Measurements from ENCODE around the gene ABCF1. TPM values are rescaled to one million over a fixed set of nuclear protein-coding genes. Genes with fewer than 3 reads are reported as not detected.

The ABCF1 gene
- total and polyA plus RNA-seq, 9 of the 15 experiments (the other 6 are each of a cell fraction or from before 2014, with no cell fraction given), result 41.6 to 193 (median 102) TPM

DNA sequence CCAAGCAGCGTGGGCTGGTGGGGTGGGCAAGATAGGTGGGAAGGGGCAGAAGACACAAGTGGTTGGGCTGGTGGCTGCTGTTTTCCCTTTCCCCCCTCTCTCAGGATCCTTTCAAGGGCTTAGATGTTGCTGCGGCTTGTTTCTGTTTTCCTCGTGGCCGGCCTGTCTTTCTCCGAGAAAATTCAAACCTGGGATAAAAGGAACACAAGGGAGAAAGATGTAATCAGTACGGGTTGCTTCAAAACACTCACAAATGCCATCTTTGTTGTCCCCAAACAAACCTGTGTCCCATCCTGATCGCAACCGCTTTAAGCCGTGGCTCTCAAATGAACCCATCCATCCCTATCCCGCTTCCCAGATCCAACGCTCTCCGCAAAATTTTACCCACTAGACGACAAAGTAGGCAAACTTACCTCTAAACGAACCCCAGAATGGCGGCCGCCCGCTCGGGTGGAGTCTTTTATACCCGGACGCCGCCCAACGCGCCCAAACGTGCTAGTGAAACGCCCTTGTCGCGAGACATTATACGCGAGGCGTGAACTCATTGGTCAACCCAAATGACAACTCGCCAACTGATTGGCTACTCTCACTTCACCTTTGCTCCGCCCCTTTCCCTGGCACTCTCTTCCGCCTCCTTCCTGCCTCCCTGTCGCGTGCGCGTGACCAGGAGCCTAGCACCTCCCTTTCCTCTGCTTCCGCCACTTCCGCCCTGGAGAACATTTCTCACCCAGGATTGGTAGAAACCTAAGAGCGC is 45.7 kb downstream of the ABCF1 start, which contains the start of gene PPP1R10 (continued):
- TF ChIP-seq, protein P1, sequence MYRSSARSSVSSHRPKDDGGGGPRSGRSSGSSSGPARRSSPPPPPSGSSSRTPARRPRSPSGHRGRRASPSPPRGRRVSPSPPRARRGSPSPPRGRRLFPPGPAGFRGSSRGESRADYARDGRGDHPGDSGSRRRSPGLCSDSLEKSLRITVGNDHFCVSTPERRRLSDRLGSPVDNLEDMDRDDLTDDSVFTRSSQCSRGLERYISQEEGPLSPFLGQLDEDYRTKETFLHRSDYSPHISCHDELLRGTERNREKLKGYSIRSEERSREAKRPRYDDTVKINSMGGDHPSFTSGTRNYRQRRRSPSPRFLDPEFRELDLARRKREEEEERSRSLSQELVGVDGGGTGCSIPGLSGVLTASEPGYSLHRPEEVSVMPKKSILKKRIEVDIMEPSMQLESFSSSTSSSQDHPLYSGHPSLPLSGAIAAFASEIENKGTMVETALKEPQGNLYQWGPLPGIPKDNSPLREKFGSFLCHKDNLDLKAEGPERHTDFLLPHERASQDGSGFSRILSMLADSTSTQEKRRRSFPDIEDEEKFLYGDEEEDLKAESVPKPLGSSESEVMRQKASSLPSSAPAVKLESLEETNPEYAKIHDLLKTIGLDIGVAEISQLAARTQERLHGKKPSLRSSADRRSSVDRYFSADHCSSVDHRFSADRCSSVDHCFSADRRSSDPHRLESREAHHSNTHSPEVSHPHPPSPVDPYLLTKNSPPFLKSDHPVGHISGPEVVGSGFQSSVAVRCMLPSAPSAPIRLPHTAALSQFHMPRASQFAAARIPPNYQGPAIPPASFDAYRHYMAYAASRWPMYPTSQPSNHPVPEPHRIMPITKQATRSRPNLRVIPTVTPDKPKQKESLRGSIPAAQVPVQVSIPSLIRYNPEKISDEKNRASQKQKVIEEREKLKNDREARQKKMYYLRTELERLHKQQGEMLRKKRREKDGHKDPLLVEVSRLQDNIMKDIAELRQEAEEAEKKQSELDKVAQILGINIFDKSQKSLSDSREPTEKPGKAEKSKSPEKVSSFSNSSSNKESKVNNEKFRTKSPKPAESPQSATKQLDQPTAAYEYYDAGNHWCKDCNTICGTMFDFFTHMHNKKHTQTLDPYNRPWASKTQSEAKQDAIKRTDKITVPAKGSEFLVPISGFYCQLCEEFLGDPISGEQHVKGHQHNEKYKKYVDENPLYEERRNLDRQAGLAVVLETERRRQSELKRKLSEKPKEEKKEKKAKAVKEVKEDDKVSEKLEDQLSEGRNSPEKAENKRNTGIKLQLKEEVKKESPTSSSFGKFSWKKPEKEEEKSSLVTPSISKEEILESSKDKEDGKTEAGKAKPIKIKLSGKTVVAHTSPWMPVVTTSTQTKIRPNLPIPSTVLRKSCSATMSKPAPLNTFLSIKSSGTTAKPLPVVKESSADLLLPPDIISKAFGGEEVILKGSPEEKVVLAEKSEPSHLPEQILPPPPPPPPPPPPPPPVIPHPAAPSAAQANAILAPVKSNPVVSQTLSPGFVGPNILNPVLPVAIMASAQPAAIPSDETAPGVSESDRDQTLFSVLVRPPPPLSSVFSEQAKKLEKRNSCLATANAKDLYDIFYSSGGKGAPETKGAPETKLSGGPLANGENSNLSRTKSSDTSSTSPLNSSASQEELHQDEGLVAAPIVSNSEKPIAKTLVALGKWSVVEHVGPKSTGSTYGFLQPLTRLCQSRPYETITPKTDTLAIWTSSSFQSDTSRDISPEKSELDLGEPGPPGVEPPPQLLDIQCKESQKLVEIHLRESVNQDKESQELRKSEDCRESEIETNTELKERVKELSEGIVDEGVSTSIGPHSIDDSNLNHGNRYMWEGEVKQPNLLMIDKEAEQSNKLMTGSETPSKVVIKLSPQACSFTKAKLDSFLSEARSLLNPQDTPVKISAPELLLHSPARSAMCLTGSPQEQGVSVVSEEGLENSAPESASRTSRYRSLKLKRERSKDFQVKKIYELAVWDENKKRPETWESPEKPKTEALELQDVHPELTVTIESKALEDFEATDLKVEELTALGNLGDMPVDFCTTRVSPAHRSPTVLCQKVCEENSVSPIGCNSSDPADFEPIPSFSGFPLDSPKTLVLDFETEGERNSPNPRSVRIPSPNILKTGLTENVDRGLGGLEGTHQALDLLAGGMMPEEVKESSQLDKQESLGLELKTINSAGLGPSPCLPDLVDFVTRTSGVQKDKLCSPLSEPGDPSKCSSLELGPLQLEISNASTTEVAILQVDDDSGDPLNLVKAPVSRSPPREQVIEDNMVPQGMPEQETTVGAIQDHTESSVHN (IDR thresholded peaks at IDR 0.05; ENCODE audit: borderline replicate concordance in 1 of 2, low read depth in 1 of 2), result peak in 1 of 2 experiments; percentile 76; a peak in 2 of 4 replicates
- TF ChIP-seq ZNF217 (CRISPR knock-in tag; IDR thresholded peaks at IDR 0.05) (no peak), KLF1 (tag; IDR thresholded peaks at IDR 0.05) (peak; percentile 100), MCM2 (IDR thresholded peaks at IDR 0.05; ENCODE audit: low read depth) (no peak), ZNF707 (CRISPR knock-in tag; conservative IDR thresholded peaks at IDR 0.05) (peak; percentile 64; the same call in 1 of the 2 replicates), BRF1 (IDR thresholded peaks at IDR 0.05; ENCODE audit: borderline replicate concordance, extremely low read depth, insufficient read length) (no peak), ZZZ3 (IDR thresholded peaks at IDR 0.05) (no peak), KDM1A (IDR thresholded peaks at IDR 0.05) (no peak), SMAD4 (CRISPR knock-in tag; conservative IDR thresholded peaks at IDR 0.05) (peak; percentile 61), KAT8 (IDR thresholded peaks at IDR 0.05; ENCODE audit: low read depth) (peak; percentile 41; the same call in 1 of the 2 replicates), KDM5B (IDR thresholded peaks at IDR 0.05; ENCODE audit: insufficient replicate concordance, low read depth, low read length) (peak; percentile 99), SP1 (CRISPR knock-in tag; IDR thresholded peaks at IDR 0.05) (peak; percentile 94), SIN3A (IDR thresholded peaks at IDR 0.05; ENCODE audit: borderline replicate concordance in 2 of 2, control insufficient read depth in 1 of 2, low read depth in 2 of 2, low read length in 2 of 2) (peak; percentile 92 to 93; a peak in 3 of 4 replicates)
- TF ChIP-seq, protein P2, sequence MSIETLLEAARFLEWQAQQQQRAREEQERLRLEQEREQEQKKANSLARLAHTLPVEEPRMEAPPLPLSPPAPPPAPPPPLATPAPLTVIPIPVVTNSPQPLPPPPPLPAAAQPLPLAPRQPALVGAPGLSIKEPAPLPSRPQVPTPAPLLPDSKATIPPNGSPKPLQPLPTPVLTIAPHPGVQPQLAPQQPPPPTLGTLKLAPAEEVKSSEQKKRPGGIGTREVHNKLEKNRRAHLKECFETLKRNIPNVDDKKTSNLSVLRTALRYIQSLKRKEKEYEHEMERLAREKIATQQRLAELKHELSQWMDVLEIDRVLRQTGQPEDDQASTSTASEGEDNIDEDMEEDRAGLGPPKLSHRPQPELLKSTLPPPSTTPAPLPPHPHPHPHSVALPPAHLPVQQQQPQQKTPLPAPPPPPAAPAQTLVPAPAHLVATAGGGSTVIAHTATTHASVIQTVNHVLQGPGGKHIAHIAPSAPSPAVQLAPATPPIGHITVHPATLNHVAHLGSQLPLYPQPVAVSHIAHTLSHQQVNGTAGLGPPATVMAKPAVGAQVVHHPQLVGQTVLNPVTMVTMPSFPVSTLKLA (conservative IDR thresholded peaks at IDR 0.05), result peak in 1 of 2 experiments; percentile 88; a peak in 3 of 4 replicates
- TF ChIP-seq, protein P3, sequence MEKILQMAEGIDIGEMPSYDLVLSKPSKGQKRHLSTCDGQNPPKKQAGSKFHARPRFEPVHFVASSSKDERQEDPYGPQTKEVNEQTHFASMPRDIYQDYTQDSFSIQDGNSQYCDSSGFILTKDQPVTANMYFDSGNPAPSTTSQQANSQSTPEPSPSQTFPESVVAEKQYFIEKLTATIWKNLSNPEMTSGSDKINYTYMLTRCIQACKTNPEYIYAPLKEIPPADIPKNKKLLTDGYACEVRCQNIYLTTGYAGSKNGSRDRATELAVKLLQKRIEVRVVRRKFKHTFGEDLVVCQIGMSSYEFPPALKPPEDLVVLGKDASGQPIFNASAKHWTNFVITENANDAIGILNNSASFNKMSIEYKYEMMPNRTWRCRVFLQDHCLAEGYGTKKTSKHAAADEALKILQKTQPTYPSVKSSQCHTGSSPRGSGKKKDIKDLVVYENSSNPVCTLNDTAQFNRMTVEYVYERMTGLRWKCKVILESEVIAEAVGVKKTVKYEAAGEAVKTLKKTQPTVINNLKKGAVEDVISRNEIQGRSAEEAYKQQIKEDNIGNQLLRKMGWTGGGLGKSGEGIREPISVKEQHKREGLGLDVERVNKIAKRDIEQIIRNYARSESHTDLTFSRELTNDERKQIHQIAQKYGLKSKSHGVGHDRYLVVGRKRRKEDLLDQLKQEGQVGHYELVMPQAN (IDR thresholded peaks at IDR 0.05; ENCODE audit: borderline replicate concordance), result peak; percentile 72

Data from K562 (cell line).